Neuronal stem cell (in vitro differentiated cells): ENCODE data around the gene NPIPB6.

Experiments
- DNase-seq: peaks from one replicate; pipeline ENCODE4 v3.0.0-alpha.2; 2013; ENCODE audit warnings: low spot score
- H2AFZ ChIP-seq: one replicate; pipeline ENCODE4 v1.6.1; 2013; ENCODE audit warnings: mild to moderate bottlenecking, low read length, inconsistent platforms
- H2AK5ac ChIP-seq: 2 replicates; pipeline ENCODE4 v1.6.1; 2013; ENCODE audit warnings: low read depth, mild to moderate bottlenecking, inconsistent platforms, low read length, moderate library complexity, mixed read lengths
- H2BK120ac ChIP-seq: 2 replicates; pipeline ENCODE4 v1.6.1; 2013; ENCODE audit warnings: low read depth, mild to moderate bottlenecking, inconsistent platforms, low read length, moderate library complexity, mixed read lengths
- H2BK12ac ChIP-seq: one replicate; pipeline ENCODE4 v1.6.1; 2013; ENCODE audit warnings: low read length, inconsistent platforms
- H2BK15ac ChIP-seq: 2 replicates; pipeline ENCODE4 v1.6.1; 2013; ENCODE audit warnings: mild to moderate bottlenecking, low read length, inconsistent platforms, mixed read lengths
- H2BK5ac ChIP-seq: one replicate; pipeline ENCODE4 v1.6.1; 2013; ENCODE audit warnings: inconsistent platforms, mild to moderate bottlenecking, low read length, moderate library complexity
- H3K14ac ChIP-seq: one replicate; pipeline ENCODE4 v1.6.1; 2013; ENCODE audit warnings: low read length, inconsistent platforms
- H3K18ac ChIP-seq: 2 replicates; pipeline ENCODE4 v1.6.1; 2013; ENCODE audit warnings: low read length, inconsistent platforms
- H3K23ac ChIP-seq: 2 replicates; pipeline ENCODE4 v1.6.1; 2013; ENCODE audit warnings: low read depth, mild to moderate bottlenecking, mixed read lengths, low read length, inconsistent platforms; ENCODE audit not compliant: poor library complexity
- H3K27ac ChIP-seq: replicated peaks from 3 replicates; pipeline ENCODE4 v1.5.1; 2013; ENCODE audit warnings: low read length, inconsistent platforms
- H3K27me3 ChIP-seq, 3 experiments: 2 replicates each; pipeline ENCODE4 v1.6.1; 2013; ENCODE audit warnings: low read length in 3 of 3, mild to moderate bottlenecking in 2 of 3, inconsistent platforms in 1 of 3, low read depth in 1 of 3, mixed read lengths in 1 of 3, moderate library complexity in 1 of 3; ENCODE audit not compliant: control insufficient read depth in 3 of 3, insufficient read depth in 3 of 3
- H3K36me3 ChIP-seq, 2 donors: replicated peaks in 1 of 2; 2 replicates each; pipeline ENCODE4 v1.6.1; 2013; ENCODE audit warnings: low read length in 2 of 2; ENCODE audit not compliant: control insufficient read depth in 2 of 2, insufficient read depth in 2 of 2
- H3K4ac ChIP-seq: 2 replicates; pipeline ENCODE4 v1.6.1; 2013; ENCODE audit warnings: inconsistent platforms, mild to moderate bottlenecking, low read length, moderate library complexity
- H3K4me1 ChIP-seq, 2 donors: 1 replicate in 1 of 2; 2 replicates in 1 of 2; pipeline ENCODE4 v1.6.1; 2013; ENCODE audit warnings: low read length in 2 of 2, low read depth in 1 of 2; ENCODE audit not compliant: control insufficient read depth in 2 of 2, insufficient read depth in 1 of 2
- H3K4me2 ChIP-seq: one replicate; pipeline ENCODE4 v1.6.1; 2013; ENCODE audit warnings: mild to moderate bottlenecking, low read length, inconsistent platforms; ENCODE audit not compliant: insufficient read depth, poor library complexity, severe bottlenecking
- H3K4me3 ChIP-seq, 2 donors: 2 replicates each; pipeline ENCODE4 v1.5.1; 2013; ENCODE audit warnings: low read length in 2 of 2, mild to moderate bottlenecking in 2 of 2, inconsistent platforms in 1 of 2, moderate library complexity in 1 of 2
- H3K79me1 ChIP-seq: one replicate; pipeline ENCODE4 v1.6.1; 2013; ENCODE audit warnings: low read depth, mild to moderate bottlenecking, inconsistent platforms, low read length, moderate library complexity
- H3K9ac ChIP-seq: one replicate; pipeline ENCODE4 v1.6.1; 2013; ENCODE audit warnings: mild to moderate bottlenecking, low read depth, low read length, inconsistent platforms; ENCODE audit not compliant: poor library complexity
- H3K9me3 ChIP-seq, 2 donors: replicated peaks in 1 of 2; 2 replicates each; pipeline versions ENCODE3 to v1.6.1; 2013; ENCODE audit warnings: low read length in 2 of 2, mild to moderate bottlenecking in 2 of 2, inconsistent platforms in 1 of 2, low read depth in 1 of 2, mixed read lengths in 1 of 2, moderate library complexity in 1 of 2; ENCODE audit not compliant: control insufficient read depth in 2 of 2, insufficient read depth in 1 of 2
- H4K8ac ChIP-seq: one replicate; pipeline ENCODE4 v1.6.1; 2013; ENCODE audit warnings: low read depth, mild to moderate bottlenecking, inconsistent platforms, low read length, moderate library complexity
- H4K91ac ChIP-seq: one replicate; pipeline ENCODE4 v1.6.1; 2013; ENCODE audit warnings: low read length, low read depth, mild to moderate bottlenecking, inconsistent platforms; ENCODE audit not compliant: poor library complexity
- WGBS, 2 donors: extraction: QIAGEN DNeasy Blood & Tissue Kit; methylation state at CpG; one replicate each; pipeline ENCODE4 v1.1.7; 2013; ENCODE audit warnings: missing lambda C conversion rate in 2 of 2, mixed read lengths in 1 of 2; ENCODE audit not compliant: insufficient read length in 2 of 2, insufficient replicate concordance in 1 of 2; ENCODE audit errors: extremely low coverage in 2 of 2; 5-methylcytosine and 5-hydroxymethylcytosine counted together

The NPIPB6 gene

GRCh38 chr16:28309811-28310311 lies 53.4 kb downstream of the NPIPB6 start:
- H2AK5ac ChIP-seq: no peak overlapping the region
- no peak overlapping the region for H3K4me3 ChIP-seq
- no peak overlapping the region for H2BK5ac ChIP-seq
- WGBS, 2 donors: no CpG with 5 or more reads among the region's 20 CpGs
- no peak overlapping the region for H3K4me2 ChIP-seq
- no peak overlapping the region for H2BK120ac ChIP-seq
- no peak overlapping the region for H3K27ac ChIP-seq
- no peak overlapping the region for H3K4ac ChIP-seq
- no peaks in the 10 kb centered on the region for H3K27me3 ChIP-seq
- H2BK12ac ChIP-seq: no peak overlapping the region
- no peak overlapping the region for H4K8ac ChIP-seq
- peak overlapping the region; percentile 67 for H3K23ac ChIP-seq
- H3K9ac ChIP-seq: no peak overlapping the region
- no peak overlapping the region for H3K14ac ChIP-seq
- H2BK15ac ChIP-seq: no peak overlapping the region
- H2AFZ ChIP-seq: no peak overlapping the region
- no peaks in the 10 kb centered on the region for H3K9me3 ChIP-seq
- peaks cover 18% of the 10 kb centered on the region for H3K79me1 ChIP-seq
- no peak overlapping the region for H3K18ac ChIP-seq
- H3K36me3 ChIP-seq: peaks cover 17 to 70% of the 10 kb centered on the region in 2 donors
- no peak overlapping the region for H4K91ac ChIP-seq
- H3K4me1 ChIP-seq: no peaks in the 10 kb centered on the region
- no peak for DNase-seq

GRCh38 chr16:28308794-28309584 lies 54.3 kb downstream of the NPIPB6 start:
- H3K14ac ChIP-seq: no peak overlapping the region
- H3K9ac ChIP-seq: no peak overlapping the region
- H3K36me3 ChIP-seq: peaks cover 20 to 76% of the 10 kb centered on the region in 2 donors
- no CpG with 5 or more reads among the region's 14 CpGs for WGBS, 2 donors
- no peak overlapping the region for H2AFZ ChIP-seq
- H3K79me1 ChIP-seq: peaks cover 16% of the 10 kb centered on the region
- H2BK120ac ChIP-seq: no peak overlapping the region
- H3K4me2 ChIP-seq: no peak overlapping the region
- no peak overlapping the region for H2BK12ac ChIP-seq
- no peak overlapping the region for H3K18ac ChIP-seq
- no peak for DNase-seq
- no peak overlapping the region for H3K4ac ChIP-seq
- no peaks in the 10 kb centered on the region for H3K27me3 ChIP-seq
- H2BK5ac ChIP-seq: no peak overlapping the region
- no peaks in the 10 kb centered on the region for H3K4me1 ChIP-seq
- no peak overlapping the region for H4K91ac ChIP-seq
- H2BK15ac ChIP-seq: no peak overlapping the region
- H4K8ac ChIP-seq: no peak overlapping the region
- H3K23ac ChIP-seq: no peak overlapping the region
- no peaks in the 10 kb centered on the region for H3K9me3 ChIP-seq
- no peak overlapping the region for H2AK5ac ChIP-seq
- no peak overlapping the region for H3K27ac ChIP-seq
- no peak overlapping the region for H3K4me3 ChIP-seq

DNA sequence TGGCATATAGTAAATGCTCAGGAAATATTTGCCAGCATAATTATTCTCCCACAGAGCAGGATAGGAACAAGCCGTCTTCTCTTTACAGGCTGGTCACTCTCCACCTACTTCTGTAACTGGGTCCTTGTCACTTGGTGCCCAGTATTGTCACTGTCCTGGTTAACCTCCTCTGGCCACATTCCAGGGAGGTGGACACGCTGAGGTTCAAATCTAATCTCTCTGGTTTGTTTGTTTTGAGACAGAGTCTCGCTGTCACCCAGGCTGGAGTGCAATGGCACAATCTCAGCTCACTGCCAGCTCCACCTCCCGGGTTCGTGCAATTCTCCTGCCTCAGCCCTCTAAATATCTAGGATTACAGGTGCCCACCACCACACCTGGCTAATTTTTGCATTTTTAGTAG lies 55.4 kb downstream of the NPIPB6 start:
- Histone ChIP-seq H2AFZ (no peak overlapping the region), H3K14ac (no peak overlapping the region), H3K4ac (no peak overlapping the region), H2BK15ac (no peak overlapping the region), H3K36me3 (peaks cover 22 to 85% of the 10 kb centered on the region in 2 donors), H3K4me3 (no peak overlapping the region), H3K27me3 (no peaks in the 10 kb centered on the region), H4K91ac (no peak overlapping the region), H3K9me3 (no peaks in the 10 kb centered on the region), H3K23ac (no peak overlapping the region), H2BK12ac (no peak overlapping the region), H3K4me2 (no peak overlapping the region), H3K27ac (no peak overlapping the region), H2BK5ac (no peak overlapping the region), H3K18ac (no peak overlapping the region), H2AK5ac (no peak overlapping the region), H2BK120ac (no peak overlapping the region), H4K8ac (no peak overlapping the region), H3K79me1 (peaks cover 20% of the 10 kb centered on the region), H3K9ac (no peak overlapping the region), H3K4me1 (no peaks in the 10 kb centered on the region)
- DNase-seq: no peak
- WGBS, 2 donors: no CpG with 5 or more reads among the region's 5 CpGs

- Histone ChIP-seq H3K27me3 (no peaks in the 10 kb centered on the region), H2AFZ (no peak overlapping the region), H3K14ac (no peak overlapping the region), H3K79me1 (peaks cover 21% of the 10 kb centered on the region), H4K8ac (no peak overlapping the region), H3K23ac (no peak overlapping the region), H2BK5ac (no peak overlapping the region), H3K18ac (no peak overlapping the region), H3K36me3 (peaks cover 26 to 81% of the 10 kb centered on the region in 2 donors), H2BK12ac (no peak overlapping the region), H3K4me3 (no peak overlapping the region), H3K9ac (no peak overlapping the region), H3K9me3 (no peaks in the 10 kb centered on the region), H3K4me1 (no peaks in the 10 kb centered on the region), H3K27ac (no peak overlapping the region), H2BK15ac (no peak overlapping the region), H2BK120ac (no peak overlapping the region), H4K91ac (no peak overlapping the region), H2AK5ac (no peak overlapping the region), H3K4me2 (no peak overlapping the region), H3K4ac (no peak overlapping the region)
- WGBS, 2 donors: no CpG with 5 or more reads among the region's 8 CpGs
- peak; percentile 21 for DNase-seq
These were observed 59.1 kb downstream of the NPIPB6 start for GRCh38 chr16:28304214-28304613.
